ENCODE results near the gene ITPA.

The ITPA gene

GRCh38 chr20:3244613-3245012 is 35.3 kb downstream of the ITPA start:
- H3K79me2 ChIP-seq (ENCODE audit: insufficient read depth, low read length), result no peaks in the 10 kb centered on the region
- no peak for TF ChIP-seq EZH2phosphoT487 (IDR thresholded peaks at IDR 0.05; ENCODE audit: borderline replicate concordance)
- H3K27me3 ChIP-seq (ENCODE audit: insufficient read depth, low read length, poor library complexity, severe bottlenecking), result no peaks in the 10 kb centered on the region
- no peaks in the 10 kb centered on the region for H3K36me3 ChIP-seq (ENCODE audit: insufficient read depth, low read length)
- H4K20me1 ChIP-seq (ENCODE audit: insufficient read depth, low read length, poor library complexity, severe bottlenecking), result no peaks in the 10 kb centered on the region
- H3K4me1 ChIP-seq (ENCODE audit: insufficient read depth, low read length, poor library complexity, severe bottlenecking), result no peaks in the 10 kb centered on the region
- H3K9ac ChIP-seq (ENCODE audit: low read depth, low read length, poor library complexity, severe bottlenecking), result no peak overlapping the region
- H3K4me2 ChIP-seq (ENCODE audit: low read depth, low read length, poor library complexity, severe bottlenecking), result no peak overlapping the region
- no peaks in the 10 kb centered on the region for H3K9me3 ChIP-seq (ENCODE audit: insufficient read depth, low read depth, low read length)
- no peak overlapping the region for H3K4me3 ChIP-seq (ENCODE audit: low read length, poor library complexity, severe bottlenecking)
- H3F3A ChIP-seq (ENCODE audit: low read depth), result no peaks in the 10 kb centered on the region
- no peaks in the 10 kb centered on the region for H3K9me2 ChIP-seq (replicated peaks; ENCODE audit: low read depth, low read length)
- H2AFZ ChIP-seq (ENCODE audit: low read length), result no peak overlapping the region

GRCh38 chr20:3245156-3245555 is 35.9 kb downstream of the ITPA start:
- Histone ChIP-seq H3K9me3 (ENCODE audit: insufficient read depth, low read depth, low read length) (no peaks in the 10 kb centered on the region), H3K9ac (ENCODE audit: low read depth, low read length, poor library complexity, severe bottlenecking) (no peak overlapping the region), H3K36me3 (ENCODE audit: insufficient read depth, low read length) (no peaks in the 10 kb centered on the region), H3K4me3 (ENCODE audit: low read length, poor library complexity, severe bottlenecking) (no peak overlapping the region), H2AFZ (ENCODE audit: low read length) (no peak overlapping the region), H3K9me2 (replicated peaks; ENCODE audit: low read depth, low read length) (no peaks in the 10 kb centered on the region), H4K20me1 (ENCODE audit: insufficient read depth, low read length, poor library complexity, severe bottlenecking) (no peaks in the 10 kb centered on the region), H3K4me1 (ENCODE audit: insufficient read depth, low read length, poor library complexity, severe bottlenecking) (no peaks in the 10 kb centered on the region), H3K79me2 (ENCODE audit: insufficient read depth, low read length) (no peaks in the 10 kb centered on the region), H3K27me3 (ENCODE audit: insufficient read depth, low read length, poor library complexity, severe bottlenecking) (no peaks in the 10 kb centered on the region), H3F3A (ENCODE audit: low read depth) (no peaks in the 10 kb centered on the region), H3K4me2 (ENCODE audit: low read depth, low read length, poor library complexity, severe bottlenecking) (no peak overlapping the region)
- TF ChIP-seq EZH2phosphoT487 (IDR thresholded peaks at IDR 0.05; ENCODE audit: borderline replicate concordance) (no peak), CTCF (conservative IDR thresholded peaks at IDR 0.05; ENCODE audit: low read length) (no peak)

- H3K27me3 ChIP-seq (ENCODE audit: insufficient read depth, low read length, poor library complexity, severe bottlenecking), result no peaks in the 10 kb centered on the region
- H3K4me2 ChIP-seq (ENCODE audit: low read depth, low read length, poor library complexity, severe bottlenecking), result no peak overlapping the region
- no peak overlapping the region for H3K4me3 ChIP-seq (ENCODE audit: low read length, poor library complexity, severe bottlenecking)
- no peaks in the 10 kb centered on the region for H3K9me3 ChIP-seq (ENCODE audit: insufficient read depth, low read depth, low read length)
- H2AFZ ChIP-seq (ENCODE audit: low read length), result no peak overlapping the region
- no peaks in the 10 kb centered on the region for H4K20me1 ChIP-seq (ENCODE audit: insufficient read depth, low read length, poor library complexity, severe bottlenecking)
- no peaks in the 10 kb centered on the region for H3K9me2 ChIP-seq (replicated peaks; ENCODE audit: low read depth, low read length)
- no peak overlapping the region for H3K9ac ChIP-seq (ENCODE audit: low read depth, low read length, poor library complexity, severe bottlenecking)
- H3K79me2 ChIP-seq (ENCODE audit: insufficient read depth, low read length), result no peaks in the 10 kb centered on the region
- H3K4me1 ChIP-seq (ENCODE audit: insufficient read depth, low read length, poor library complexity, severe bottlenecking), result no peaks in the 10 kb centered on the region
- H3K36me3 ChIP-seq (ENCODE audit: insufficient read depth, low read length), result no peaks in the 10 kb centered on the region
- H3F3A ChIP-seq (ENCODE audit: low read depth), result no peaks in the 10 kb centered on the region
- TF ChIP-seq CTCF (conservative IDR thresholded peaks at IDR 0.05; ENCODE audit: low read length), result no peak
- TF ChIP-seq EZH2phosphoT487 (IDR thresholded peaks at IDR 0.05; ENCODE audit: borderline replicate concordance), result no peak
These were observed 36.4 kb downstream of the ITPA start for GRCh38 chr20:3245711-3246110.

- Histone ChIP-seq H3K79me2 (ENCODE audit: insufficient read depth, low read length) (no peaks in the 10 kb centered on the region), H3K4me3 (ENCODE audit: low read length, poor library complexity, severe bottlenecking) (no peak overlapping the region), H3K9me3 (ENCODE audit: insufficient read depth, low read depth, low read length) (no peaks in the 10 kb centered on the region), H4K20me1 (ENCODE audit: insufficient read depth, low read length, poor library complexity, severe bottlenecking) (no peaks in the 10 kb centered on the region), H2AFZ (ENCODE audit: low read length) (no peak overlapping the region), H3K4me1 (ENCODE audit: insufficient read depth, low read length, poor library complexity, severe bottlenecking) (no peaks in the 10 kb centered on the region), H3F3A (ENCODE audit: low read depth) (no peaks in the 10 kb centered on the region), H3K4me2 (ENCODE audit: low read depth, low read length, poor library complexity, severe bottlenecking) (no peak overlapping the region), H3K36me3 (ENCODE audit: insufficient read depth, low read length) (no peaks in the 10 kb centered on the region), H3K9ac (ENCODE audit: low read depth, low read length, poor library complexity, severe bottlenecking) (no peak overlapping the region), H3K27me3 (ENCODE audit: insufficient read depth, low read length, poor library complexity, severe bottlenecking) (no peaks in the 10 kb centered on the region), H3K9me2 (replicated peaks; ENCODE audit: low read depth, low read length) (no peaks in the 10 kb centered on the region)
- TF ChIP-seq CTCF (conservative IDR thresholded peaks at IDR 0.05; ENCODE audit: low read length), result no peak
- no peak for TF ChIP-seq EZH2phosphoT487 (IDR thresholded peaks at IDR 0.05; ENCODE audit: borderline replicate concordance)
These were observed 37.4 kb downstream of the ITPA start for GRCh38 chr20:3246682-3247081.

Data from Loucy (cell line).